CD4-positive, alpha-beta memory T cell (primary cell): ENCODE results near the gene RNF180. TPM values are rescaled to one million over a fixed set of nuclear protein-coding genes. Genes with fewer than 3 reads are reported as not detected.

Source experiments
- polyA plus RNA-seq, 2 donors: library from polyadenylated mRNA; unstranded; fragments of 300-500 nt; fragmentation: Illumina TruSeq; gene quantifications; one replicate each; pipeline ENCODE4 v1.2.3, GENCODE V29; 2021
- total RNA-seq, 2 experiments: library from RNA; stranded (reverse); gene quantifications; one replicate each; pipeline ENCODE4 v1.2.3, GENCODE V29; 2021

The RNF180 gene
- total and polyA plus RNA-seq, 4 experiments from 2014 or later, result not detected

Other genes starting within 250 kb of the RNF180 start
- gene HTR1A, start 203.4 kb upstream of the RNF180 start, total RNA-seq, result not detected
- gene HTR1A, start 203.4 kb upstream of the RNF180 start, polyA plus RNA-seq, result not detected